HUES48 (cell line): ENCODE data around the gene HERC2.

Experiments used
- H3K27ac ChIP-seq: one replicate; pipeline ENCODE4 v1.7.0; 2013; ENCODE audit warnings: low read depth, low read length, inconsistent platforms
- H3K27me3 ChIP-seq: 2 replicates; pipeline ENCODE4 v1.6.1; 2013; ENCODE audit warnings: mild to moderate bottlenecking, low read length; ENCODE audit not compliant: control insufficient read depth, insufficient read depth
- H3K36me3 ChIP-seq: 2 replicates; pipeline ENCODE4 v1.6.1; 2013; ENCODE audit warnings: low read length; ENCODE audit not compliant: control insufficient read depth, insufficient read depth
- H3K4me1 ChIP-seq: 2 replicates; pipeline ENCODE4 v1.6.1; 2013; ENCODE audit warnings: mild to moderate bottlenecking, low read length; ENCODE audit not compliant: control insufficient read depth, insufficient read depth
- H3K4me3 ChIP-seq: 2 replicates; pipeline ENCODE4 v1.5.1; 2013; ENCODE audit warnings: mild to moderate bottlenecking, low read depth, low read length
- H3K9ac ChIP-seq: 2 replicates; pipeline ENCODE4 v1.6.1; 2013; ENCODE audit warnings: mild to moderate bottlenecking, low read depth, low read length, moderate library complexity
- H3K9me3 ChIP-seq: 2 replicates; pipeline ENCODE4 v1.6.1; 2013; ENCODE audit warnings: low read length; ENCODE audit not compliant: control insufficient read depth, insufficient read depth

The HERC2 gene

GRCh38 chr15:28068930-28069329 lies 253.0 kb downstream of the HERC2 start:
- Histone ChIP-seq H3K9me3 (peaks cover 5% of the 10 kb centered on the region; the same call in 1 of the 2 replicates), H3K4me3 (no peak overlapping the region), H3K27me3 (no peaks in the 10 kb centered on the region), H3K36me3 (no peaks in the 10 kb centered on the region), H3K4me1 (peaks cover 7% of the 10 kb centered on the region; the same call in 1 of the 2 replicates), H3K27ac (no peak overlapping the region), H3K9ac (no peak overlapping the region)

GRCh38 chr15:28066231-28066630 lies 255.7 kb downstream of the HERC2 start:
- Histone ChIP-seq H3K4me3 (no peak overlapping the region), H3K9me3 (peaks cover 5% of the 10 kb centered on the region; the same call in 1 of the 2 replicates), H3K36me3 (no peaks in the 10 kb centered on the region), H3K9ac (no peak overlapping the region), H3K27me3 (no peaks in the 10 kb centered on the region), H3K4me1 (peaks cover 7% of the 10 kb centered on the region; the same call in 1 of the 2 replicates), H3K27ac (no peak overlapping the region)
